ENCODE data around the gene FXYD2.
"Not testable (repeated sequence)": the region's sequence is repeated elsewhere in the genome, so short reads cannot be mapped to it uniquely, and the experiment has no call there.

The FXYD2 gene

GRCh38 chr11:117824571-117825537, at the start of gene FXYD2:
FXYD2 (minus strand) TSS chr11:117824744; CDS start chr11:117824678, 66 bp downstream.
- DNase-seq: no peak

GRCh38 chr11:117873828-117874125, 49.2 kb upstream of the FXYD2 start:
- DNase-seq: no peak

- no peak for DNase-seq
These were observed 48.7 kb upstream of the FXYD2 start for GRCh38 chr11:117872975-117873827.

GRCh38 chr11:117872420-117872961, 47.9 kb upstream of the FXYD2 start:
- DNase-seq: no peak

- no peak for DNase-seq
These were observed 47.2 kb upstream of the FXYD2 start for GRCh38 chr11:117871784-117872183.

- DNase-seq: no peak
These were observed 46.6 kb upstream of the FXYD2 start for GRCh38 chr11:117871160-117871559.

GRCh38 chr11:117870103-117870952, 45.8 kb upstream of the FXYD2 start:
- DNase-seq: no peak

GRCh38 chr11:117869604-117870003, 45.1 kb upstream of the FXYD2 start:
- no peak for DNase-seq

GRCh38 chr11:117868815-117869561, 44.4 kb upstream of the FXYD2 start:
- no peak for DNase-seq

- DNase-seq: no peak
These were observed 43.5 kb upstream of the FXYD2 start for GRCh38 chr11:117868088-117868487.

- no peak for DNase-seq
These were observed 42.0 kb upstream of the FXYD2 start for GRCh38 chr11:117866526-117866925.

GRCh38 chr11:117865546-117865945, 41.0 kb upstream of the FXYD2 start:
- not testable (repeated sequence) for DNase-seq

- DNase-seq: no peak
These were observed 38.8 kb upstream of the FXYD2 start for GRCh38 chr11:117863383-117863782.

GRCh38 chr11:117862753-117863152, 38.2 kb upstream of the FXYD2 start:
- DNase-seq: no peak

GRCh38 chr11:117862019-117862725, 37.6 kb upstream of the FXYD2 start:
- DNase-seq: no peak

GRCh38 chr11:117861151-117862018, 36.8 kb upstream of the FXYD2 start:
- no peak for DNase-seq

GRCh38 chr11:117860139-117860538, 35.6 kb upstream of the FXYD2 start:
- DNase-seq: no peak

- no peak for DNase-seq
These were observed 35.1 kb upstream of the FXYD2 start for GRCh38 chr11:117859488-117860112.

- DNase-seq: no peak
These were observed 34.5 kb upstream of the FXYD2 start for GRCh38 chr11:117859061-117859460.

All from CD4-positive, alpha-beta T cell treated with Interleukin-1 beta for 1 hour (primary cell).